ENCODE results near the gene GAB1. TPM values are rescaled to one million over a fixed set of nuclear protein-coding genes. Genes with fewer than 3 reads are reported as not detected.

GAB1 gene
- polyA plus RNA-seq, 1 donor: 31.5 TPM

DNA sequence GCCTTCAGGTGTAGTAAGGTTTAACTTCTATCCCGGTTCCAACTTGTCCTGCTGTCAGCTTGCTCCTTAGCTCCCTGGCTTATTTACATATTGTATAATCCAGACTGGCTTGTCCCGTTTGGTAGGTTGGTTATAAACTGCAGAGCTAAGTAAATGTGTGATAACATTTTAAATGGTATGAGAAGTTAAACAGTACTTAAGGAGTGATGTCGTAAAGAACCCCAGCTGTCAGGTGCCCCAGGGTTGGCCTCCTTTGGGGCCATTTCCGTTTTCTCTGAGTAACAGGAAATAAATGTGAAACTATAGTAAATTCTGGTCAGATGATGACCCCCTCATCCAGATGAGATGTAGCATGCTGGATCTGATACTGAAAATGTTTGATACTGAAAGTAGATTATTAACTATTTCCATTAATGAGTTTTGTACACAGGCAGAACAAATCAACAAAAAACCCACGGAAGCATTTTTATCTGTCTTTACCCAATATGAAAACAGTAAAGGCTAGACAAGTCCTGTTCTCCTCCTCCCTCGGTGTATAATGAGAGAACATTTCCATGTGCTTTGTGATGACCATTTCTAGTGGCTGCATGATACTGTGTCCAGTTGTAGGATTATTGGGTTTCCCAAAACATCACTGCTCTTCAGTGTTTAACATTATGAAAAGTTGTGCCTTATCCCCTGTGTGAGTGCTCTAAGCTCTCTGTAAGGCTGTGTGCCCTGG, 22.4 kb downstream of the GAB1 start:
- DNase-seq: no peak

DNA sequence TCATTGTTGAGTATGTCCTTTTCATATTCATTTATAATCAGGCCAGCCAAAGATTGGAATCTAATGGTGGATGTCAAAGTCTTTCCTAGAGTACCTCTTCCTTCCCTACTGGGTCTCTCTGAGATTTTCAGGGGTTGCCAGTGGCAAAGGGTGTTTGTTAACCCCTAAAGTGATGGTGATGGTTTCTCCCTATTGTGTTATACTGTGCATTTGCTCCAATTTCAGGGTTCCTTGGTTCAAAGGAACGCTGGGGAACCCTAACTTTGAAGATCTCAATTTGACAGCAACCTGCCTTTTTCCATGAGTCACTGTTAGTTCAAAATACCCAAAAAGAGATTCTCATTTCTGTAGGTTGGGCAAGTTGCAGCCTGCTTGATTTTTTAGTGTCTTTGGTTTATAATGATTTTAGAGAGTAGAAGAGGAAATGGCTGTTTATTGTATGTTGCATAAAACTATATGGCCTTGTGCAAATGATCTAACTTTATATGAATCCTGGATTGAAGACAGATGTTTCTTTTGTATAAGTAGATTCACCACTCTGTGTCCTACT, 23.0 kb downstream of the GAB1 start:
- DNase-seq: no peak

DNA sequence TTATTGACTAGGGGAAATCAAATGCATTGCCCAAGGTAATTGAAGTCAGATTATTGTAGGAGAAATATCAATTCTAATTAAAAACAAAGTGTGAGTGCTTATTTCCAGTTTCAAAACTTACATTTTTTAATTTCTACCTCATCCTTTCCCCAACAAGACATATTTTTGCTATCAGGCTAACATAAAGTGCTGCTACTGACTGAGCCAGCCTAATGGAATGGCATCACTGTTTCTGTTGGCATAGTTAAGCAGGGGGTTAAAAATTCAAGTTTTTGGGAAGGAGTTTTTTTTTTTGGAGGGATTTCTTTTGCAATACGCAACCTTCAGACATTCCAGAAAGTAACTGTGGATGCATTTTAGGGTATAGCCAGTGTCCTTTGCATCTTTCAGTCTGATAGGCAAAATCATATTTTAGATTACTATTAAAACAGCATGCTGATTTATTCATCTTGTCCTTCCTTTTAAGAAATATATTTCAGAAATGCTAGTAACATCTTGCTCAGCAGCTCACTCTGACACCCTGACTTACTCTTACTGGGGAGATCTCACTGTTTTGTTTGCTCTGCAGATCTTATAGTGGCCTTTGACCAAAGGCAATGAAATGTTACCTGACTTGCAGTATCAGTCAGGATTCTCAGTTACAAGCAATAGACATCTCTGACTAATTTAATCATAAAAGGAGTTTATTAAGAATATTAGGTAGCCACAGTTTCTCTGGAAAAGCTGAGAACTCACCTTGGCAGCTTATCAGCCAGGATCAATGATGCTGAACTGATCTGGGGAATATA, 24.4 kb downstream of the GAB1 start:
- DNase-seq: no peak

DNA sequence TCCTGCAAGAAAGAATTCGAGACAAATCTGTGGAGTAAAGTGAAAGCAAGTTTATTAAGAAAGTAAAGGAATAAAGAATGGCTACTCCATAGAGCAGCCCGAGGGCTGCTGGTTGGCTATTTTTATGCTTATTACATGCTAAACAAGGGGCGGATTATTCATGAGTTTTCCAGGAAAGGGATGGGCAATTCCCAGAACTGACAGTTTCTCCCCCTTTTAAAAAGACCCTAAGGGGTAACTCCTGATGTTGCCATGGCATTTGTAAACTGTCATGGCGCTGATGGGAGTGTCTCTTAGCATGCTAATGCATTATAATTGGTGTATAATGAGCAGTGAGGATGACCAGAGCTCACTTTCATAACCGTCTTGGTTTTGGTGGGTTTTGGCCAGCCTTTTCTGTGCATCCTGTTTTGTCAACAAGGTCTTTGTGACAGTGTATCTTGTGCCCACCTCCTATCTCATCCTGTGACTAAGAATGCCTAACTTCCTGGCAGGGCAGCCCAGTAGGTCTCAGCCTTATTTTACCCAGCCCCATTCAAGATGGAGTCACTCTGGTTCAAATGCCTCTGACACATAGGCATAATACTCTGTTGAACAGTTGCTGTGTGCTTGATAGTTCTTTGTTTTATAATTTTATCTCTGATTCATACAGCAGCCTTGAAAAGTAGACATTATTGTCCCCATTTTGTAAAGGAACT, 25.8 kb downstream of the GAB1 start:
- DNase-seq: no peak

DNA sequence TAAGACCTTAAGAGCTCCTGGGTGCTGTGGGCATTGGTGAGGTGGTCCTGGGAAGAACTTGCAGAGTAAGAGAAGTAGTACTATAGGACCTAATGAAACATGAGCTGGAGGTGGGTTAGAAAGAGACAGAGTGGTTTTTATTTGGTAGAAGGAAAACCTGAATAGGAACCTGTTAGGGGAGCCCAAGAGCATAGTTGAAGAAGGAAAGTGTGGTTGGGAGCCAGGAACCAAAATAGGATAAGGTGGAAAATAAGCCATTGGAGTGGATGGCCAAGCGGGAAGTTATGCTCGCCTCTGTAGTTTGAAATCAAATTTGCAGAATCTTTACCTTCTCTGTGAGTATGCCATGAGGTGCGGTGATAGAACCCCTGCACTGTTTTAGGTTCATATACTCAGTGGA, 26.7 kb downstream of the GAB1 start:
- no peak for DNase-seq

DNA sequence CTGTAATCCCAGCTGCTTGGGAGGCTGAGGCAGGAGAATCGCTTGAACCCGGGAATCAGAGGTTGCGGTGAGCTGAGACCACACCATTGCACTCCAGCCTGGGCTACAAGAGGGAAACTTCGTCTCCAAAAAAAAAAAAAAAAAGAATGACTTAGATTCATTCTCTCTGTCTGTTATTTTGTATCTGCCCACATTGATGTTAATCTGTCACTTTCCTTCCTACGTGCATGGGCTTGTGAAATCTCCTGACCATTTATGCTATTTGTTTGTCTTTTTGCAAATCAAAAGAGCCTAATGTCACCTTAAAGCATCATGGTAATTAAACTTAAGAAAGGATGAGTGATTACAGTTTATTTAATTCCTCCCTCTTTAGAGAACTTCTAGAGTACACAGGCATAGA, 27.4 kb downstream of the GAB1 start:
- no peak for DNase-seq

DNA sequence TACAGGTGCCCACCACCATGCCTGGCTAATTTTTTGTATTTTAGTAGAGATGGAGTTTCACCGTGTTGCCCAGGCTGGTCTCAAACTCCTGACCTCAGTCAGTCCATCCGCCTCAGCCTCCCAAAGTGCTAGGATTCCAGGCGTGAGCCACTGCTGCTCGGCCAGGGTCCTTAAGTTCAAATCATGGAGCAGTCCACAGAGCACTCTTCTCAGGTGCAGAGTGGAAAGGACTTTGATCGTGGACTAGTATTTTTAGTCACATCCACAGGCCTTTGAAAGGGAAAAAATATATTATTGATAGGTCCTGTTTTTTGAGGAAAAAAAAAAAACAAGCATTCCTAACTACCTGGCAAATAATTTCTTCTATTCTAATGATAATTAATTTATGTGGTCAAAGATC, 31.2 kb downstream of the GAB1 start:
- DNase-seq: no peak

DNA sequence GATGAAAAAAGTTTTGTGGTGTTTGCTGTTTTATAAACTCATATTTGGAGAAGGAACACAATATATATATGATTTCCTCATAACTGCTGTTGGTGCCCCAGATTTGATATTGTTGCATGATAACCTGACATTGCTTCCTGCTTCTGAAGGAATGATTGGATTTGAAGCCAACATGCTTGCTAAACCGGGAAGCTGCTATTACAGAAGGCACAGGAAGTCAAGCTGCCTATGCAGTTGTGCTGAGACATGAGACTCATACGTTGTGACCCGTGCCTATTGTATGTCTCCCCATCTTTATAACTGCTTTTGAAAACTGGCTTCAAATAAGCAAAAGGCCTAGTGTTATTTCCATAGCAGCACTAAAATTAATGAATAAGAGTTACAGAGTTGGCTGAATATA, 32.9 kb downstream of the GAB1 start:
- DNase-seq: no peak

DNA sequence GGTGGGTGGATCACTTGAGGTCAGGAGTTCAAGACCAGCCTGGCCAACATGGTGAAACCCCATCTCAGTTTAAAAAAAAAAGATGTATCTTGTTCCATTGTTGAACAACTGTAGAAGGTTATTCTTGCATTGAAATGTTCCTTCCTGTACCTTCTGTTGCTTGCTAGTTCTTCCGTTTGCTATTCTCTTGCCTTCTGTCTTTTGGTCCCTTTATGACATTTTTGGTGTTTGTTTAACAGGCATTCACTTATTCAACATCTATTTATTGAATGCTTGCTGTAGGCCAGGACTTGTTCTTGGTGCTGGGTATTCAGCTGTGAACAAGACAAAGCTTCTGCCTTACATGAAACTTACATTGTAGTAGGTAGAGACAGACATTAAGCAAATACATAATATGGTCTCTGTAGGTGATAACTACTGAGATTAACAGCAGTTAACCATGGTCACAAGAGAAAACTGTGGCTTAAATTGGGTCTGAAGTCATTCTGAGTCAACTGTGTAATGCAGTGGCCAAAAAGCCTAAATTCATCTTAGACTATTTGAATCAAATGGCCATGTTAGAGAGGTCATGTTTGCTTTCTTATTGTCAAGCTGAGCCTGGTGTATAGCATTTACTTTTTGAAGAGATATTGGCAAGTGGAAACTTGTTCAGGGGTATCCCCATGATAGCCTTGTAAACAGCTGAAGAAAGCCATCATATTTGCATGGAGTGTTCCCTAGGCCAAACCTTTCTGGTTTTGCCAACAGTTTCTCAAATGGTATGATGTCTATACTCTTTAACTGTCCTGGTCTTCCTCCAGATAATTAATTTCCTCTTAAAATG, 35.6 kb downstream of the GAB1 start:
- no peak for DNase-seq

DNA sequence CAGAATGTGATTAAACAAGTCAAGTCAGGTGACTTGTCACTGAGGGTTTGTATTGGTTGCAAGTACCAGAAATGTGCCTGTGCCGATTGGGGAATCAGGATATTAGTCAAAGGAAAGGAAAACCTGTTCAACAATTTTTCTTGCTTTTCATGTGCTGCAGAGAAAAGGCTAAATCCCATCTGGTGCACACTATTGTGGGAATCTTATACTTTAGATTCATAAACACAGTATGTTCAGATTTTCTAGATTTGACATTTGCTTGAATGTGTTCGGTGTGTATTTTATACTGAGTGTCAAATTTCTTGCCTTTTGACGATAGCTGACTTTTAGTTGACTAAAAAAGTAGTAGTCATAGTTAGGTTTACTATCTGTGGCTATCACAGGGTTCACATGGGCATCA, 37.6 kb downstream of the GAB1 start:
- DNase-seq: no peak

DNA sequence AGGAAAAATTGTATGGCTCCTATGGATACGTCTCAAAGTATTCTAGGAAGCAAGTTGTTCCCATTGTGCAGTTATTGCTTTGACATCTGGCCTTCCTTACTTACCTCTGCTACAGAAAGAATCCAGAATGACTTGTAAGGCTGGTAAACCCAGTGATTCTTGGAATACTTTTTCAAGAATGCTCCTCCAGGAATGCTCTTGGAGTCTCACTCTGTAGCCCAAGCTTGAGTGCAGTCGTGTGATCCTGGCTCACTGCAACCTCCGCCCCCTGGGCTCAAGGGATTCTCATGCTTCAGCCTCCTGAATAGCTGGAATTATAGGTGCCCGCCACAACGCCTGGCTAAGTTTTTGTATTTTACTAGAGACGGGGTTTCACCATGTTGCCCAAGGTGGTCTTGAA, 38.1 kb downstream of the GAB1 start:
- DNase-seq: no peak

DNA sequence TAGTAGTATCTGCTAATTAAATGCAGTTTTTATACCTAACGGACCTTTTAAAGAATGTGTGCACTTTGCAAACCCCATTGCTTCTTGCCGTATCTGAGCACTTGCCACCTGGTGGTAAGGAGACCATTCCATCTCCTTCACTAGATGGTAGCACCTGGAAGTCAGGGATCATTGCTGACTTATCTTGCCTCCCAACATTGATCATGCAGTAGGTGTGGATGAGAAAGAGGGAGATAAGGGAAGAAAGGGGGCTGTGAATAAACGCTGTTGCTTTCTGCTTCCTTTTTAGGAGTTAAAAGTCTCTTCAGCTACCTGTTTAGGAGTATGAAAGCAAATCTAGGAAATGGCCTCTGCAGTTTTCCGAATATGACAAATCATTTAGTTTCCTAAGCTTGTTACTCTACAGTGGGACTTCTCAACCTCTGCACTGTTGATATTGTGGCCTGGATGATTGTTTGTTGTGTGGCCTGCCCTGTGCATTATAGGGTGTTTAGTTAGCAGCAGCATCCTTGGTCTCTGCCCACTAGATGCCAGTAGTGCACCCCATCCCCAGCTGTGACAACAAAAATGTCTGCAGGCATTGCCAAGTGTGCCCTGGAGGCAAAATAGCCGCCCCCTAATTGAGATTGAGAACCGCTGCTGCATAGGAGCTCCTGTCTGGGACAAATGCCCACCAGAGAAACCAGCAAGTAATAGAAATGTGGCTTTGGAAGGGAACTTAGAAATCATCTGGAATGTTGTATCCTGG, 38.8 kb downstream of the GAB1 start:
- no peak for DNase-seq

DNA sequence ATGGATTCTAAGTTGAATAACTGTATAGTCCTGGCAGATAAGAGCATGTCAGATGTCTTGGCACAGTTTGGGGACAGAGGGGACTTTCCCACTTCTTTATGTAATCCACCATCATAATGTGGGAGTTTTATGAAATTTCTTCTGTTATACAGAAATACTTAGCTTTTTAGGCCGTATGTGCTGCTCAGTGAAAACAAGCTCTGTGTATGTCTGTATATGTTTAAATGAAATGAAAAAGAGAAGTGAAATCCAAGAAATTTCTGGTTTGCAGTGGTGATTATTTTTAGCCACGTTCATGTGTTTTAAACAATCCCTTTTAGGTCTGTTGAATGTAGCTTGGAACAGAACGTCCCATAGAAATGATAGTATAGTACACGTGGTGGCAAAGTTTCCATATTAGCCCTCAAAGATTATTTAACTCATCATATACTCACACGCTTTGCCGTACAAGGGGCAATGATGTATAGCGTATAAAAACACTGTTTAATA, 41.0 kb downstream of the GAB1 start:
- peak; percentile 51 for DNase-seq

DNA sequence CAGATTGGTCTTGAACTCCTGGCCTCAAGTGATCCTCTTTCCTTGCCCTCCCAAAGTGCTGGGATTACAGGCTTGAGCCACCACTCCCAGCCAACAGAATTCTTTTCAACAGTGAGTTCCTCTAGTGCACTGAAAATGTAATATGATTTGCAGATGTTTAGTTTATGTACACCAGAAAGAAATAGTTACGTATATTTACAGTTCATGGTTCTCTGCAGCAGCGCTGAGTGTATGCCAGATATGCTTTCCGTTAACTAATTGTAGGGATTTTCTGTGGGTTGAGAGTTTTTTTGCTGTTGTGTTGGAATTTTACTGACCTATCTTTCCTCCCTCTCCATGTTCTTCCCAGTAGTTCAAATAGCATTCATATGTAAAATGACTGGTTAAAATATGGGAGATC, 44.0 kb downstream of the GAB1 start:
- DNase-seq: peak; percentile 74

DNA sequence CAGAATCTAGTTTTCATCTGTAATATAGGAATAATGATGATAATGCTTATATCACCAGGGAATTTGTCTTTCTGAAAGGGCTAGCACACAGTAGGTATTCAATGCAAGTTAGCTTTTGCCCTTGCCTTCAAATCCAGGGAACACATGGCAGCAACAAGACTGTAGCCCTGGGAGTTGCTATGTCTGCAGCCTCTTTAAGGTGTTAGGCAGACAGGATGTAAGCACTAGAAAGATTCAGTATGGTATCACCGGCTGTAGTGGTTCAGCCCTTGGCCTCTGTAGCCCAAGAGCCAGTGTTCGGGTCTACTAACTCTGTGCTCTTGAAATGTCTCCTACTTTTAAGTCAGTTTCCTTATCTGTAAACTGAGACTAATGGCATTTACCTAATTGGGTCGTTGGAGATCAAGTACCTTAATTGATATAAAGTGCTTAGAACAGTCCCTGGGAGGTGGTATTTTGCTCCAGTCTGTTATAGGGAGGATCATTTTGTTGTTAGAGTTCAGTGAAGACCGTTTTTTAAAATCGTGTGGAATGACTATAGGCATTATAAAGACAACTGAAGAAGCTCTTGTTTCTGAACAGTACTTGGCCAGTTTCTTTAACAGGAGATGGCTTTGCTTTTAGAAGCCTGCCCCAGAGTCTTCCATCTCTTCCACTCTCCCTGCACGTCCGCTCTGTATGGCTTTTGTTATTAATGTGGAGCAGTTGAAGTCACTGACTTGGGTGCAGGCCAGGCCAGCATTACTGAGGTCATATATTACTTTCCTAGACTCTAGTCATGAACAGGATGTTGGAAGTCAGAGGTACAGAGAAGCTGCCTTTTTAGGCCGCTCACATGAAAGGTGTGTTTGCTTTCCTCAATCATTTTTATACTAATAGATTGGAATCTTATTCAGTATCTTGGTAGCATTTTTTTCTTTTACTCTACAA, 44.8 kb downstream of the GAB1 start:
- peak; percentile 92 for DNase-seq

DNA sequence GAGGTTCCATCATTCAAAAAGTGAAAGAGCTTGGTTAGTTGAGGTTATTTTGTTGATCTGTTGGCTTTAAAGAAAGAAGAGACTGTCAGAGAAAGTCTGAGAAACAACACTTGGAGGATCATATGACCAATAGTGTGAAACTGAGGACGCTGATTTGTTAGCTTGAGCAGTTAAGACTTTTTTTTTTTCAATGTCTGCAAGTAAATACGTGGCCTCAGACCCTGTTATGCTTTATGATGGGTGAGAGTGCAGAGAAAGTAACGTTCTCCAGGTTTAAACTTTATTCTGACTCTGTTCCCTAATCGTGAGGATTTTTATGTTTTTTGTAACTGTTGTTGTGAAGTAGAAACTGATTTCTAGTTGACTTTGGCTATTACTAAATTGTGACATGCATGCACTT, 45.9 kb downstream of the GAB1 start:
- no peak for DNase-seq

DNA sequence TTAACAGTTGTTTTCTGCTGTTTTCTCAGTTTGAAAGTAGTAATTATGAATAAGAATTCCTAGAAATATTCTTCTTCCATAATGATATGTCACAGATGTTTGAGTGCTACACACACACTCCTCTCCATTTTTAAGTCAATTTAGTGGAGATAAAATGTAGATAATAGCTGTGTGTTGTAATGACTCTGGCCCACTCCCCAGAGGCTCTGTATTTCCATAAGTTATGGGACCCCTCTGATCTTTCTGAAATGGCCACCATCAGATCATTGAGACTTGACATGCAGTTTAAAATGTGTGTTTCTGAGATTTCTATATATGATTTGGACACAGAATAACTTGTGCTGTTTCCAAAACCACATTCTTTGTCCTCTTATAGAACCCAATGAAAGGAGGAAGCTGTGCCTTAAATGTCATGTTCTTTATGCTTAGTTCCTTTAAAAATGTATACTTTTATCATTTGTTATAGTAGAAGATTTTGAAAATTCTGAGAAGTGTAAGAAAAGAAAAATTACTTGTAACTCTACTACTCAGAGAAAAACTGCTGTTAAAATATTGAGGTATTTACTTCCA, 46.4 kb downstream of the GAB1 start:
- DNase-seq: no peak

DNA sequence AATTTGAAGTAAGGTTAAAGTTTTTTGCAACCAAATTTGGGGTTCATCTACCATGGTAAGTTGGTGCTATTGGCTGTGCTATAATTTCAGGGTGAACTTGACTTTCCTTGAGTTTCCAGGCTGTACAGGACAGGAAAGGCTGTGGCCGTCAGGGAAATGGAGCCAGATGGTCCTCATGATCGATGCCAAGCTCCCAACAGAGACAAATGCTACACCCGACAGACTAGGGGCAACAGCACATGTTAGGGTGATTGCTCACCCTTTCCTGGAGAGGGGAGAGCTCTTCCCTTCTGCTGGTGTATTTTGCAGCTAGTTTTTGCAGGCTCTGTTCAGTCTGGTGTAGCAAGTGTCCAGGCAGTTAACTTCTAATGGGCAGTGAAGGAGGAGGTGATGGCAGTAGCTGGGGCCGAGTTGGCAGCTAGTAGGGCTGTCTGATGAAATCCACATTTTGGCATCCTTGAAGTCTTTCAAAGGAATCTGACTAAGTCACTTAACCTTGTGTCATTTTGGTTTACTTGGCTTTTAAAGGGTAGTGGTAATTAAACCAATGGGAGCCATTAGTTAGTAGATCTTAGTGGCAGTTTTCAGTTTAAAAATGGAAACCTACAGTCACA, 47.8 kb downstream of the GAB1 start:
- DNase-seq: no peak

DNA sequence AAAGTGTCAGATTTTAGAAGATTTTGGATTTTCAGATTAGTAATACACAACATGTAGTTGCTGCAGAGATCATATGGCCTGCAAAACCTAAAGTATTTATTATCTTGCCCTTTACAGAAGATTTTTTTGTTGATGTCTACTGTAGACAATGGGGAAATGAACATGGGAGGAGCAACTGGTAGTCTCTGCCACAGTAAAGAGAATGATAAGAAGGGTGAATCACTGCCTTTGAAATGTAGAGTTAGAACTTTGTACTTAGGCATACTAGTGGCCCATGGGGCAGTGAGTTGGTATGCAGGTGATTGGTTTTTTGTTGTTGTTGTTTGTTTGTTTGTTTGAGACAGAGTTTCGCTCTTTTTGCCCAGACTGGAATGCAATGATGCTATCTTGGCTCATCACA, 50.1 kb downstream of the GAB1 start:
- DNase-seq: no peak

Data from hindlimb muscle (tissue), 1 donor.